HepG2 (cell line): ENCODE data around the gene TLE1. TPM values are rescaled to one million over a fixed set of nuclear protein-coding genes. Genes with fewer than 3 reads are reported as not detected.

Source experiments
- BCL6 ChIP-seq: IDR thresholded peaks from 2 replicates; pipeline ENCODE4 v1.6.1; 2016; ENCODE audit warnings: missing genetic modification reagents, missing compliant biosample characterization
- ELK4 ChIP-seq: sonication (generic); formaldehyde crosslinking; IDR thresholded peaks from 2 replicates; pipeline ENCODE4 v1.9.0; 2021; ENCODE audit warnings: missing genetic modification reagents, borderline replicate concordance
- FOXJ3 ChIP-seq: sonication (generic); formaldehyde crosslinking; IDR thresholded peaks from 2 replicates; pipeline ENCODE4 v1.4.0; 2020; ENCODE audit warnings: missing genetic modification reagents, mild to moderate bottlenecking, borderline replicate concordance
- JUNB ChIP-seq: sonication (generic); formaldehyde crosslinking; IDR thresholded peaks from 2 replicates; pipeline ENCODE4 v1.8.0; 2022; ENCODE audit warnings: missing genetic modification reagents, mild to moderate bottlenecking, borderline replicate concordance
- MED1 ChIP-seq: sonication (generic); formaldehyde crosslinking; IDR thresholded peaks from 2 replicates; pipeline ENCODE4 v1.4.0; 2020; ENCODE audit warnings: missing genetic modification reagents
- MTA1 ChIP-seq: sonication (generic); formaldehyde crosslinking; IDR thresholded peaks from 2 replicates; pipeline ENCODE4 v1.4.0; 2020; ENCODE audit warnings: missing genetic modification reagents, mild to moderate bottlenecking, borderline replicate concordance
- NFIC ChIP-seq: IDR thresholded peaks from 2 replicates; pipeline ENCODE4 v1.6.1; 2012; ENCODE audit warnings: mild to moderate bottlenecking, low read length, inconsistent platforms
- NFKB2 ChIP-seq: sonication (generic); formaldehyde crosslinking; IDR thresholded peaks from 2 replicates; pipeline ENCODE4 v1.4.0; 2020; ENCODE audit warnings: missing genetic modification reagents, borderline replicate concordance
- NR2C2 ChIP-seq: sonication (generic); formaldehyde crosslinking; IDR thresholded peaks from 2 replicates; pipeline ENCODE4 v1.4.0; 2020; ENCODE audit warnings: missing genetic modification reagents, mild to moderate bottlenecking, moderate library complexity, borderline replicate concordance
- ONECUT2 ChIP-seq: sonication (generic); formaldehyde crosslinking; IDR thresholded peaks from 2 replicates; pipeline ENCODE4 v1.4.0; 2020; ENCODE audit warnings: missing genetic modification reagents
- PAX8 ChIP-seq: sonication (generic); formaldehyde crosslinking; IDR thresholded peaks from 2 replicates; pipeline ENCODE4 v1.8.0; 2022; ENCODE audit warnings: mild to moderate bottlenecking, missing genetic modification reagents, borderline replicate concordance
- PCBP2 ChIP-seq: fragments of 200-400 bp; formaldehyde crosslinking; optimal IDR thresholded peaks from 2 replicates; pipeline ENCODE3; 2018; ENCODE audit warnings: low read length, low read depth; ENCODE audit not compliant: poor library complexity, severe bottlenecking
- RARA ChIP-seq: IDR thresholded peaks from 2 replicates; pipeline ENCODE4 v1.6.1; 2016; ENCODE audit warnings: missing genetic modification reagents, missing compliant biosample characterization
- SAFB2 ChIP-seq: sonication (generic); formaldehyde crosslinking; IDR thresholded peaks from 2 replicates; pipeline ENCODE4 v1.5.1; 2020; ENCODE audit warnings: missing genetic modification reagents, low read depth, mild to moderate bottlenecking, borderline replicate concordance
- SMARCC2 ChIP-seq: fragments of 450-650 bp; IDR thresholded peaks from 2 replicates; pipeline ENCODE4 v1.6.1; 2017; ENCODE audit warnings: antibody characterized with exemption, mild to moderate bottlenecking
- YY1 ChIP-seq: IDR thresholded peaks from 2 replicates; pipeline ENCODE4 v1.6.1; 2011; ENCODE audit warnings: low read length, low read depth, moderate library complexity, mild to moderate bottlenecking; ENCODE audit not compliant: insufficient read depth, insufficient replicate concordance
- ZBTB25 ChIP-seq: IDR thresholded peaks from 2 replicates; pipeline ENCODE4 v1.6.1; 2018; ENCODE audit warnings: missing genetic modification reagents
- ZBTB3 ChIP-seq: sonication (generic); formaldehyde crosslinking; IDR thresholded peaks from 2 replicates; pipeline ENCODE4 v1.4.0; 2020; ENCODE audit warnings: low read depth, mild to moderate bottlenecking, moderate library complexity, missing genetic modification reagents, borderline replicate concordance
- ZNF451 ChIP-seq: sonication (generic); formaldehyde crosslinking; IDR thresholded peaks from 2 replicates; pipeline ENCODE4 v1.5.0; 2020; ENCODE audit warnings: mild to moderate bottlenecking, missing genetic modification reagents
- ZNF740 ChIP-seq: sonication (generic); formaldehyde crosslinking; IDR thresholded peaks from 2 replicates; pipeline ENCODE4 v1.4.0; 2020; ENCODE audit warnings: missing genetic modification reagents
- polyA plus RNA-seq, 8 experiments: library from polyadenylated mRNA; depleted of rRNA in 3 of 8; stranded (reverse) in 7 of 8; unstranded in 1 of 8; fragments of >200 nt; fragmentation: Illumina TruSeq in 4 of 8; extraction: Trizol in 4 of 8; gene quantifications; 2 replicates each; pipeline versions ENCODE4 v1.2.1 to v1.2.3, GENCODE V29; 2011 to 2016; ENCODE audit warnings: low read depth in 4 of 8, missing spikeins in 1 of 8, mixed read lengths in 1 of 8; ENCODE audit not compliant: insufficient read depth in 1 of 8
- total RNA-seq, 5 experiments: library from RNA; depleted of rRNA; stranded (reverse); fragments of >200 nt; fragmentation: Illumina TruSeq; extraction: Trizol; gene quantifications; 2 replicates each; pipeline ENCODE4 v1.2.3, GENCODE V29; 2016; ENCODE audit warnings: low read depth in 1 of 5
- TF ChIP-seq, protein P1 (sequence below): sonication (generic); formaldehyde crosslinking; IDR thresholded peaks from 2 replicates; pipeline ENCODE4 v1.4.0; 2020; ENCODE audit warnings: missing genetic modification reagents
- TF ChIP-seq, protein P2 (sequence below): sonication (generic); formaldehyde crosslinking; IDR thresholded peaks from 2 replicates; pipeline ENCODE4 v1.4.0; 2020; ENCODE audit warnings: missing genetic modification reagents

TLE1 gene
- total and polyA plus RNA-seq, 2 of the 13 experiments (the other 11 are each of a cell fraction or from before 2014, with no cell fraction given) = 35.9 to 109 TPM

DNA sequence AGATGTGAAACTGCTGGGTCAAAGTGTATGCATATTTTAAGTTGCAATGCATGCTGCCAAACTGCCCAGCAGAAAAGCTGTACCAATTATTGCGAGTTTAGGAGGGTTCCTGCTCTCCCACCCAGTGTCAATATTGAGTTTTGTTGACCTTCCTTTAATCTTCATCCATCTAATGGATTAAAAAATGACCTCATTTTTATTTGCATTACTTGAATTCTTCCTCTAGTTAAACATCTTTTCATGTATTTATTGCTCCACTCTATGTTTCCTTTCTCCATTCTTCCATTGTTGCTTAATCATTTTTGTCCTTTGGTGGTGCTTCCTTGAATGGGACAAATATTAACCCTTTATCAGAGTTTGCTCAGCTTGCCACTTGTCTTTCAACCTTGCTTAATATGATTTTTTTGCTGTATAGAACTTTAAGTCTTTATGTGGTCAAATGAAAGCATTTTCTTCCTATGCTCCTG is 32.4 kb downstream of the TLE1 start (continued):
- TF ChIP-seq NR2C2 = 0 out of 2 replicates have a peak, but pooled peaks have one; percentile 15
- no peak for TF ChIP-seq SMARCC2
- peak; percentile 57; the same call in 1 of the 2 replicates for TF ChIP-seq ZBTB25
- TF ChIP-seq NFKB2 (CRISPR knock-in tag) = no peak
- no peak for TF ChIP-seq SAFB2 (CRISPR knock-in tag)
- TF ChIP-seq ONECUT2 (CRISPR knock-in tag) = 0 out of 2 replicates have a peak, but pooled peaks have one; percentile 16
- TF ChIP-seq, protein P1, sequence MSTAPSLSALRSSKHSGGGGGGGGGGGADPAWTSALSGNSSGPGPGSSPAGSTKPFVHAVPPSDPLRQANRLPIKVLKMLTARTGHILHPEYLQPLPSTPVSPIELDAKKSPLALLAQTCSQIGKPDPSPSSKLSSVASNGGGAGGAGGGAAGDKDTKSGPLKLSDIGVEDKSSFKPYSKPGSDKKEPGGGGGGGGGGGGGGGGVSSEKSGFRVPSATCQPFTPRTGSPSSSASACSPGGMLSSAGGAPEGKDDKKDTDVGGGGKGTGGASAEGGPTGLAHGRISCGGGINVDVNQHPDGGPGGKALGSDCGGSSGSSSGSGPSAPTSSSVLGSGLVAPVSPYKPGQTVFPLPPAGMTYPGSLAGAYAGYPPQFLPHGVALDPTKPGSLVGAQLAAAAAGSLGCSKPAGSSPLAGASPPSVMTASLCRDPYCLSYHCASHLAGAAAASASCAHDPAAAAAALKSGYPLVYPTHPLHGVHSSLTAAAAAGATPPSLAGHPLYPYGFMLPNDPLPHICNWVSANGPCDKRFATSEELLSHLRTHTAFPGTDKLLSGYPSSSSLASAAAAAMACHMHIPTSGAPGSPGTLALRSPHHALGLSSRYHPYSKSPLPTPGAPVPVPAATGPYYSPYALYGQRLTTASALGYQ (CRISPR knock-in tag) = peak; percentile 95
- no peak for TF ChIP-seq PAX8 (CRISPR knock-in tag)
- TF ChIP-seq PCBP2 = no peak
- TF ChIP-seq YY1 = no peak
- peak; percentile 47; the same call in 1 of the 2 replicates for TF ChIP-seq JUNB
- peak; percentile 88 for TF ChIP-seq MED1
- TF ChIP-seq ZNF740 (CRISPR knock-in tag) = no peak
- TF ChIP-seq, protein P2, sequence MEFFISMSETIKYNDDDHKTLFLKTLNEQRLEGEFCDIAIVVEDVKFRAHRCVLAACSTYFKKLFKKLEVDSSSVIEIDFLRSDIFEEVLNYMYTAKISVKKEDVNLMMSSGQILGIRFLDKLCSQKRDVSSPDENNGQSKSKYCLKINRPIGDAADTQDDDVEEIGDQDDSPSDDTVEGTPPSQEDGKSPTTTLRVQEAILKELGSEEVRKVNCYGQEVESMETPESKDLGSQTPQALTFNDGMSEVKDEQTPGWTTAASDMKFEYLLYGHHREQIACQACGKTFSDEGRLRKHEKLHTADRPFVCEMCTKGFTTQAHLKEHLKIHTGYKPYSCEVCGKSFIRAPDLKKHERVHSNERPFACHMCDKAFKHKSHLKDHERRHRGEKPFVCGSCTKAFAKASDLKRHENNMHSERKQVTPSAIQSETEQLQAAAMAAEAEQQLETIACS (CRISPR knock-in tag) = no peak
- TF ChIP-seq ZBTB3 (CRISPR knock-in tag) = no peak
- no peak for TF ChIP-seq MTA1 (CRISPR knock-in tag)
- peak; percentile 85; the same call in 1 of the 2 replicates for TF ChIP-seq FOXJ3 (CRISPR knock-in tag)
- TF ChIP-seq RARA (CRISPR knock-in tag) = peak; percentile 72
- peak; percentile 82 for TF ChIP-seq NFIC
- TF ChIP-seq ZNF451 (CRISPR knock-in tag) = no peak
- TF ChIP-seq BCL6 (CRISPR knock-in tag) = peak; percentile 90
- no peak for TF ChIP-seq ELK4 (CRISPR knock-in tag)
